ENCODE measurements around the gene GAS2L2. TPM values are rescaled to one million over a fixed set of nuclear protein-coding genes. Genes with fewer than 3 reads are reported as not detected.

GAS2L2 gene
- total RNA-seq, 4 donors from 2014 or later = 0.22 to 0.51 TPM; not detected in 2

DNA sequence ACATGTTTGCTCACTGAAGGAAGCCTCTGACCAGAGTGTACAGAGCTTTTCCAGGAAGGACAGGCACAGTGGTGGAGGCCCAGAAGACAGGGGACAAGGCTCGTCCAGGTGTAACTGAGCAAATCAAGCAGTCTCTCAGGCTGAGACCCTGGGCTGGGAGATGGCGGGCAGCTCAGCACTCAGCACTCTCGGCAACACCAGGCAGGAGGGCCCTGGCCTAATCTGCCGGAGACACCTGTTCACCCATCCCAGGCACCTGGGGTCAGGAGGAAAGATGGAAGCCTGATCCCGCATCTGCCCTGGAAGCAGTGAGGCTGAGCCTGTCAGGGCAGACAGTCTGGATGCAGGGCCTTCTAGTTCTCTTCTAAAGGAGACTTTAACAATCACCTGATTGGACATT, 16.8 kb downstream of the GAS2L2 start:
- TF ChIP-seq, protein P1, sequence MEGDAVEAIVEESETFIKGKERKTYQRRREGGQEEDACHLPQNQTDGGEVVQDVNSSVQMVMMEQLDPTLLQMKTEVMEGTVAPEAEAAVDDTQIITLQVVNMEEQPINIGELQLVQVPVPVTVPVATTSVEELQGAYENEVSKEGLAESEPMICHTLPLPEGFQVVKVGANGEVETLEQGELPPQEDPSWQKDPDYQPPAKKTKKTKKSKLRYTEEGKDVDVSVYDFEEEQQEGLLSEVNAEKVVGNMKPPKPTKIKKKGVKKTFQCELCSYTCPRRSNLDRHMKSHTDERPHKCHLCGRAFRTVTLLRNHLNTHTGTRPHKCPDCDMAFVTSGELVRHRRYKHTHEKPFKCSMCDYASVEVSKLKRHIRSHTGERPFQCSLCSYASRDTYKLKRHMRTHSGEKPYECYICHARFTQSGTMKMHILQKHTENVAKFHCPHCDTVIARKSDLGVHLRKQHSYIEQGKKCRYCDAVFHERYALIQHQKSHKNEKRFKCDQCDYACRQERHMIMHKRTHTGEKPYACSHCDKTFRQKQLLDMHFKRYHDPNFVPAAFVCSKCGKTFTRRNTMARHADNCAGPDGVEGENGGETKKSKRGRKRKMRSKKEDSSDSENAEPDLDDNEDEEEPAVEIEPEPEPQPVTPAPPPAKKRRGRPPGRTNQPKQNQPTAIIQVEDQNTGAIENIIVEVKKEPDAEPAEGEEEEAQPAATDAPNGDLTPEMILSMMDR (IDR thresholded peaks at IDR 0.05; ENCODE audit: low read depth) = no peak

DNA sequence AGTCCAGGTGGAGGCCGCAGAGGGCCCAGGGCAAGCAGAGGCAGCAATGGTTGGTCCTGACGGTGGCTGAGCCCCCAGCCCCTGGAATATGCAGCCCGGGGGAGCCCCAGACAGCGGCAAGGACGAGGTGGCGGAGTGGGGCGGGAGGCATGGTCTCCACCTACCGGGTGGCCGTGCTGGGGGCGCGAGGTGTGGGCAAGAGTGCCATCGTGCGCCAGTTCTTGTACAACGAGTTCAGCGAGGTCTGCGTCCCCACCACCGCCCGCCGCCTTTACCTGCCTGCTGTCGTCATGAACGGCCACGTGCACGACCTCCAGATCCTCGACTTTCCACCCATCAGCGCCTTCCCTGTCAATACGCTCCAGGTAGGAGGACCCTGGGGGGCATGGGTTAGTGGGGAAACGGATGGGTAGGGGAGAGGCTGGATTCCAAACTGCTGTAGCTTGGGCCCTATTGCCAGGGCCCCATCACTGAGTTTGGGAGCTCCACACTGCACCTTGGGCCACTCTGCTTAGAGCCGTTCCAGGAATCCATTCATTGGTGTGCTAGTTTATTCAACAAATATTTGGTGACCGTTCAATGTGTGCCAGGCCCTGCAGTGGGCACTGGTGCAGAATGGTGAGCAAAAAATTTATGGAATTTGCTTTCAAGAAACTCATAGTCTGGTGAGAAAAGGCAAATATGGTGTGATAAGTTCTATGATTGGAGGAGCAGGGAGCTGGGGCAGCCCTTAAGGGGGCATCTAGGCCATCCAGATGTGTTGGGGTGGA, 17.8 kb downstream of the GAS2L2 start:
- TF ChIP-seq, protein P1 (IDR thresholded peaks at IDR 0.05; ENCODE audit: low read depth) = no peak

DNA sequence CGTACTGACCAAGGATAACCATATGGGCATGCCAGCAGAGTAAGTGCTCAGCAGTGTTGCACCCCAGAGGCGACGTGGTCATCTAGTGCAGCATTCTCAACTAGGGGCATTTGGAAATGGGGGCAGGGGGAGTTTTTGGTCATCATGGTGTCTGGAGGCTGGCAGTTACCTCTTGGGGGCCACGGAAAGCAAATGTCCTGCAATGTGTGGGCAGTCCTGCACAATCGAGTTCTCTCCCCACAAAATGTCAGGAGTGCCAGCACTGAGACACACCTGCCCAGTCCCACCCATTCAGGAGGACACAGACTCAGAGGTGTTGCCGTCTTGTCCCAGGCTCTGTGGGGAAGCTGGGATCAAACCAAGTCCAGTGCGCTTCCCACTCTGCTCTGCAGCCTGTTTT, 18.6 kb downstream of the GAS2L2 start:
- TF ChIP-seq, protein P1 (IDR thresholded peaks at IDR 0.05; ENCODE audit: low read depth) = no peak

DNA sequence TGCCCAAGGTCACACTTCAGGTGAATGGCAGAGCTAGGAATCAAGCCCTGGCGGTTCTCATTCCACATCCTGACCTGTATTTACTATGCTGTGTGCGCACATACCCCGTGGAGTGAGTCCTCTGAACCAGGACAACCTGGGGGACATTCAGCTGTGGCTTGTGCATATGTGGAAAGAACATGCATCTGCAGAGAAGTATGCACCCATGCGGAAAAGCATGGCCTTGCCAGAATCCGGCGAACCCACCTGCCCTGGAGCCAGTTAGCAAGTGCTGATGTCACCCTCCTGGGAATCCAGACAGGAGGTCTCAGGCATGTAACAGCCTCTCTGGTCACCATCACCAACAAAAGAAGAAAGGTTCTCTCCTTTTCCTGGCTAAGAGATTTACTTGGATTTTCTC, 19.7 kb downstream of the GAS2L2 start:
- TF ChIP-seq, protein P1 (IDR thresholded peaks at IDR 0.05; ENCODE audit: low read depth) = no peak

DNA sequence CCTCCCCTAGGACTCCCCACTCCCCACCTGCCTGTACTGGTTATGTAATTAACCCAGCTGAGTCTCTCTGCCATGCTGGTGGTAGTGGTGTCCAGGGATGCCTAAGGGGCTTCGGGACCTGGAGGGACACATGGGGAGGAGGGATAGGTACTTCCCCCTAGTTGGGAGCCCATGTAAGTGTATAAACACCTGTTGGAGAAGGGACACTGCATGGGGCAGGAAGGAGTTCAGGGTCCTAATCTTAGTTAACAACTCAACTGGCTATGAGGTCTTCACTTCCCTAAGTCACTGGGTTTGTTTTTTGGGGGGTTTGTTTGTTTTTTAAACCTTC, 20.3 kb downstream of the GAS2L2 start:
- TF ChIP-seq, protein P1 (IDR thresholded peaks at IDR 0.05; ENCODE audit: low read depth) = no peak

DNA sequence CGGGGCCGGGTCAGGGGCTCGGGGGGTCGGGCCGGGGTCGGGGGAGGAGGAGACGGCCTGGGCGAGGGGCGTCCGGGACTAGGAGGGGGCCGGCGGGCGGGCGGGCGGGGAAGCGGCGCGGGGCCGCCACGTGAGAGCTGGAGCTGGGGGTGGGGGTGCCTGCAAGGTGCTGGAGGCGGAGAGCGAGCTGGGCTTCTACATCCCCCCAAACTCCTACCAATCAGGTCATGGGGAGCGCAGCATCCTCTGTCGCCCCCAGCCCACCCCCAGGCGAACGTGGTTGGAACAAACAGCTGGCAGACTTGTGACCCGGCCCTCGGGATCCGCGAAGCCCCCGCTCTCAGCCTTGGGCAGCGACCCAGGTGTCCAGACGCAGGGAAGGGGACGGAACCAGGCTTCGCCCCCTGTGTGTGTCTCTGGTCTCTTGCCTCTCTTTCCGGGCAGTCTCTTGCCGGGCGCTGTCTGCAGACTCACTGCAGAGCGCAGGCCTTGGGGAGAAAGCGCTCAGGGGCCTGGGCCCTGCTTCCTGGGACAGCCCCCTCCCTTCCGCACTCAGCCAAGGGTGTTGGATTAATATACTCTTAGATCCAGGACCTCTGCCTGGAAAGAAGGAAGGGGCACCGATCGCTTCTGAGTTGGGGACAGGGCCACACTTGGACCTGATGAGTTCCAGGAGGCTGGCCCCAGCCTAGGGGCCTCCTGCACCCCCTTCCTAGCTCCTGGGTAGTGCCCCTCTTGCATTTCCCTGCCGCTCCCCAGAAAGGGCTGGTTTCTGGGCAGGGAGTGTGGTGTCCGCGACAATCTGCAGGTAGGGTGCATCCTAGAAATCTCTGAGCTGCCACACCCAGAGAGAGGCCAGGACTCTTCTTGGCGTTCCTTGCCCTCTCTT, 20.9 kb downstream of the GAS2L2 start:
- TF ChIP-seq, protein P1 (IDR thresholded peaks at IDR 0.05; ENCODE audit: low read depth) = no peak

DNA sequence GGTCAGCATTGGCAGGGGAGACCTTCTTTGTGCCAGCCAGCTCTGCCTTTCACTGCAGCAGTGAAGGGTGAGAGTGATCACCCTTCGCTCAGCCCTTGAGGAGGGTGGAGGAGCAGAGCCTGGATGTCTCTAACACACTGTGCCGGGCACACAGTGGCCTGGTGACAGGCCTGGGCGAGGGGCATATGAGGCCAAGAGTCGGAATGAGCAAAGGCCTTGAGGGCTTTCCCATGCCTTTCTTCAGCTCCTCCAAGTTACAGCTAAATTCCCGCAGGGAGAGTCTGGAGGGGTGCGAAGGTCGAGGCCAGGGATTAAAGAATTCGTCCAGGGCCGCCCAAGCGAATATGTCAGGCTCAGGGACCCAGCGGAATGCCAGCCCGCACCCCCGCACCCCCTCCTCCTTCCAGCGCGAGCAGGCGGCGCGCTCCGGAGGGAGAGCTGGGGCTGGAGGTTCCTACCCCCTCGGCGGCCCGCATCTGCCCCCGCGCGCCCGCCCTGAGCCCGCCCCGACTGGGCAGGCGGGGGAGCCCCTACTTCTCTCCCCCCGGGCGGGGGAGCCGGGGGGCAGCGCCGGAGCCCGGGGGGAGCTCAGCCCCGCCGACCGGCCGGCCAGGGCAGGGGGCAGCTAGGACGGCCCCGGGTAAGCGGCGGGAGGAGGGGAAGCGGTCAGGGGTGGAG, 21.7 kb downstream of the GAS2L2 start, which contains the start of gene RASL10B:
TSS of gene RASL10B (plus strand) at position 401 of the 678 bp plus-strand sequence. CDS start 3,546 bp downstream, outside the sequence.
- TF ChIP-seq, protein P1 (IDR thresholded peaks at IDR 0.05; ENCODE audit: low read depth) = no peak

All from subcutaneous adipose tissue (tissue), 4 donors.